GM19463 (cell line): Measurements from ENCODE around the gene GOLGA6A.
"Not testable (repeated sequence)": the region's sequence is repeated elsewhere in the genome, so short reads cannot be mapped to it uniquely, and the experiment has no call there.

Source experiments
- ATAC-seq: cut with Tn5 transposase; IDR thresholded peaks from one replicate; pipeline ENCODE4 v1.9.1; 2021; ENCODE audit warnings: mild to moderate bottlenecking, moderate library complexity; ENCODE audit not compliant: unreplicated experiment

The GOLGA6A gene

DNA sequence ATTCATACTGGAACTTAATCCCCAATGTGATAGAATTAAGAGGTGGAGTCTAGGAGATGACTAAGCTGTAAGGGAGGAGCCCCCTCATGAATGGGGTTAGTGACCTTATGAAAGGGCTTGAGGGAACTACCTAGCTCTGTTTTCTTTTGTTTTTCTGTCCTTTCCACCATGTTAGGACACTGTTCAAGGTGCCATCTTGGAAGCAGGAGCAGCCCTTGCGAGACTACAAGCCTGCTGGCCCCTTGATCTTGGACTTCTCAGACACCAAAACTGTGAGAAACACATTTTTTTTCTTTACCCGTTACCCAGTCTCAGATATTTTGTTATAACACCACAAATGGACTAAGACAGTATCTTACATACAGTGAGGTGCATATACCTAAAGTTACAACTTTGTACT lies 26.5 kb downstream of the GOLGA6A start:
- no peak for ATAC-seq

DNA sequence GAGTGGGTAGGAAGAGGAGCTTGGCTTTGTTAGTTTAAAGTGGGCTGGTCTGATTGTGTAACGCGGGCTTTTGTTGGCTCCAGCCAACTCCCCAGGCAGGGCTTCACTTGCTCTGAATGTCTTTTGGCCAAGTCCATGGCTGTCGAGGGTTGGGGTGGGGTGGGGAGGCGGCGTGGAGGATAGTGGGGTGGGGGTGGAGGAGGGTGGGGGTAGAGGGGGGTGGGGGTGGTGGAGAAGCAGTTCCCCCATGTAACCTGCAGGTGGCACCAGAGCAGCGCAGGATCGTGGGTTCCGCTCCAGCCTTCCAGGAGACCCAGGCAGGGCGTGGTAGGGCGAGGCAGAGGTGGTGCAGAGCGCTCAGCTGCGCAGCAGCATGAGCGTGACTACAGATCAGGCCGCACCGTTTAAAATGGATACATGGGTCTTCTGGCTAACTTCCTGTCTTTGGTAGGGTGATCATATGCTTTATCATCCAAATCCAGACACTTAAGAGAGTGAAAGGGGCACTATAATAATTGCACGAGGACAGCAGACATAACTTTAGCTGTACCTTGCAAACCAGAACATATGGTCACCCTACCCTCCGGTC lies 28.3 kb downstream of the GOLGA6A start:
- no peak for ATAC-seq

DNA sequence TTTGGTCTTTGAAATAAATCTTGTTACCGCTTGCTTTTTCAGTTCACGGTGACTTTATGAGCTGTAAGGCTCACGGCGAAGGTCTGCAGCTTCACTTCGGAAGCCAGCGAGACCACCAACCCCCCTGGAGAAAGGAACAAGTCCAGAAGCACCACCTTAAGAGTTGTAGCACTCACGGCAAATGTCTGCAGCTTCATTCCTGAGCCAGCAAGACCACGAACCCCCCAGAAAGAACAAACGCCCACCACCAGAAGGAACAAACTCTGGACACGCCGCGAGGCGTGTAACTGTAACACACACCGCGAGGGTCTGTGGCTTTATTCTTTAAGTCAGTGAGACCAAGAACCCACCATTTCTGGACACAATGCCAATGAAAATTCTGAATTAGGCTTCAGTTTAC lies 28.8 kb downstream of the GOLGA6A start:
- ATAC-seq = no peak

DNA sequence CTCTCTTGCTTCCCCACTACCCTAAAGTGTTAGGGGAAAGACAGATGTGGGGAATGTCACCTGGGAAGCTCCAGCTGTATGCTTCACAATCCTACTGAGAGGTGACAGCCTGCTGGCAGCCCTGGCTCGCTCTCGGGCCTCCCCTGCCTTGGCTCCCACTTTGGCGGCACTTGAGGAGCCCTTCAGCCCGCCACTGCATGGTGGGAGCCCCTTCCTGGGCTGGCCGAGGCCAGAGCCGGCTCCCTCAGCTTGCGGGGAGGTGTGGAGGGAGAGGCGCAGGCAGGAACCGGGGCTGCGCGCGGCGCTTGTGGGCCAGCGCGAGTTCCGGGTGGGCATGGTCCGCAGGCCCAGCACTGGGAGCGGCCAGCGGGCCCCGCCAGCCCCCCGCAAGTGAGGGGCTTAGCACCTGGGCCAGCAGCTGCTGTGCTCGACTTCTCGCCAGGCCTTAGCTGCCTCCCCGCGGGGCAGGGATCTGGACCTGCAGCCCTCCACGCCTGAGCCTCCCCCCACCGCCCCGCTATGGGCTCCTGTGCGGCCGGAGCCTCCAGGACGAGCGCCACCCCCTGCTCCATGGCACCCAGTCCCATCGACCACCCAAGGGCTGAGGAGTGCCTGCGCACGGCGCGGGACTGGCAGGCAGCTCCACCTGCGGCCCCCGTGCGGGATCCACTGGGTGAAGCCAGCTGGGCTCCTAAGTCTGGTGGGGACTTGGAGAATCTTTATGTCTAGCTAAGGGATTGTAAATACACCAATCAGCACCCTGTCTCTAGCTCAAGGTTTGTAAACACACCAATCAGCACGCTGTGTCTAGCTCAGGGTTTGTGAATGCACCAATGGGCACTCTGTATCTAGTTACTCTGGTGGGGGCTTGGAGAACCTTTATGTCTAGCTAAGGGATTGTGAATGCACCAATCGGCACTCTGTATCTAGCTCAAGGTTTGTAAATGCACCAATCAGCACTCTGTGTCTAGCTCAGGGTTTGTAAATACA lies 29.8 kb downstream of the GOLGA6A start:
- not testable (repeated sequence) for ATAC-seq

DNA sequence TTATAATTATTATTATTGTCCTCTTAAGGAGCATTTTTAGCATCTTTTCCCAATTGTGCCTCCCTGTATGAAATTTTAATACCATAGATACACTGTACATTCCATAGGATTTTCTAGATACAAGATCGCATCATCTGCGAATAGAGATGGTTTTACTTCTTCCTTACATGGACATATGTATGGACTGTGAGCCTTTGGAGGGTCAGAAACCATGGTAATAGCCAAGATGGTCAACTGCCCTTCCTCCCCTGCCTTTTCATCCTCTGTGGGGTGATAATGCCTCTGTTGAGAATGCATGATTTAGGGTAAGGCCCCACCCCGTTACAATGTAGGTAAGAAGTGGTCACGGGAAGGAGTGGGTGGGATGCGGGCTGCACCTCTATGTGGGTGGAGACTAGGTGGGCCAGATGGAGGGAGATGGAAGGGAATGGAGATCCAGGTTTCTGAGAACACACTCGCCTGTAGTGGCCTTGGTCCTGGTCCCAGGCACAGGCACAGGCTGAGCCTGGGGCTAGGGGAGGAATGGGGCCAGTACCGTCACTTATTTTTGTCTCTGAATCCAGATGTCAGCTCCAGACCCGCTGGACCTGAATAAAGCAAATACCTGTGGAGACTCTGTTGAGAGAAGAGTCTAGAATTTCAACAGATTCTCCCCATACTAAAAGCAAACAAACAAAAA lies 31.7 kb downstream of the GOLGA6A start:
- ATAC-seq = no peak

DNA sequence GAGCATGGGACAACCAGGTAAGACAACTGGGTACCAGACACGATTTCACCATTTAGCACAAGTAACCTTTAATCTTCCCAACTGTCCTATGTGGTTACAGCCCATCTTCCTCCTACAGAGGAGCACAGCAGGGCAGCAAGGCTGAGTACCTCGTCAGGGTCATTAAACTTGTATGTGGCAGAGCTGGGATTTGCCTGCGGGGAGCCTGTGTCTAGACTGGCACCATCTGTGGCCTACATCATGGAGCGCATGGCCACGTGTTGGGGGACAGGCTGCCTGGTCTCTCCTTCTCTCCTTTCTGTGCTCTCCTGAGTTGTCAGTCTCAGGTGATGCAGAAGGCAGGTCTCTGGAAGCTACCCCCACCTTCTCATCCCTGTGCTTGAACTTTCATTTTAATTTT lies 32.2 kb downstream of the GOLGA6A start:
- ATAC-seq = no peak

DNA sequence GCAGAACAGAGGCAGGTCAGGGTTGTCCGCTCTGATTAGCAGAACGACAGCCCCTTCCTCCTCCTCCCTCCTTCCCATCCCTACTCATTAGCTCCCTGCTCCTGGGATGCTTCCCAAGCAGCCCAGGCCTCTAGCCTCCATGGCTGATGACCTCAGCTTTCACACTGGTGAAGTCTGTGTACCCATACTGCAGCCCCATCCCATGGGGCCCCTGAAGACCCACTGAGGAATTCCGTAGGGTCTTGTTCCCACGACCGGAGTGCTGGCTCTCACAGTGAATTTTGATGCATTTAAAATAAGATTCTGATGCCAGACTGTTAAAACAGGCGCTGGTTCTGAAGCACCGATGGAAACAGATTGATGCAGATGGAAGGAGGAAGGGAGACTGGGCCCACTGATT lies 36.1 kb downstream of the GOLGA6A start:
- ATAC-seq = no peak

DNA sequence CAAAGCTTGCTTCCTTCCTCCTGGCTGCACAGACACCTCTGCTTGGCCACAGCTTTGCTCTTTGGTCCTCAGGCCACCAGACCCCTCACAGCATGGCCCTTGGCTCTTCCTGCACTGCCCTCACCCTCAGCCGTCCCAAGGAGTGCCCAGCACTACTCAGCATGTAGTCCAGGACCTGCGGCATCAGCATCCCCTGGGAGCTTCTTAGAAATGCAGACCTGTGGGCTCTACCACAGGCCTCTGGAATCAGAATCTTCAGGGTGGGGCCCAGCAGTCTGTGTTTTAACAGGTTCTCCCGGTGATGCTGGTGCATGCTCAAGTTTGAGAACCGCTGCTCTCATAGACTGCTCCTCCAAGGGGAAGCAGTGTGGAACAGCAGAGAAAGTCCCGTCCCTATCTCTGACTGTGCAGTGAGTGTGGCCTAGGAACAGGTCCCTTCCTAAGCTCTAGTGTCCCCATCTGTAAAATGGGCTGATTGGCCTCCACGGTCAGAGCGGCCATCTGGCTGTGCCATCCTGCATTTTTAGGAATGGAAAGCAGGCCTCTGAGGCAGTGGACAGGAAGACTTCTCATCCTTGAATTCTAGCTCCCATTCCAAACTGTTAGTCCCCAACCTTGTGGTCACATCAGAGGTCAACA lies 36.6 kb downstream of the GOLGA6A start:
- ATAC-seq = no peak

DNA sequence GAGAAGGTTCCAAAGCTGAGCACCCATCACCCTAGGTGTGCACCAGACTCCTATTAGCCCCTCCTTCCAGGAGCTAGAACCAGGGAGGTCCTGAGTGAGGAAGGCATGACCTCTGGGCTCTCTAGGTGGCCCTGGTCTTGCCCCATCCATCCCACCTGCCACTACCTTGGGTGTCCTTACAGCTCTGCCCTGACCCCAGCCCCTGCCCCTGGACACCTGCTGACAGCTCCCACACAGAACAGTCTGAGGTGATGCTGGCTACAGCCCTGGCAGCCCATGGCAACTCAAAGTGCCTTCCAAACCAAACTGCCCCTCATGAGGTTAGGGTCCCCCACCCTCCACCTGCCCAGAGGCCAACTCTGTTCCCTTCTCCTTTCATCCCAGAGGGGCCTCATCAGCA lies 37.2 kb downstream of the GOLGA6A start:
- ATAC-seq = no peak

DNA sequence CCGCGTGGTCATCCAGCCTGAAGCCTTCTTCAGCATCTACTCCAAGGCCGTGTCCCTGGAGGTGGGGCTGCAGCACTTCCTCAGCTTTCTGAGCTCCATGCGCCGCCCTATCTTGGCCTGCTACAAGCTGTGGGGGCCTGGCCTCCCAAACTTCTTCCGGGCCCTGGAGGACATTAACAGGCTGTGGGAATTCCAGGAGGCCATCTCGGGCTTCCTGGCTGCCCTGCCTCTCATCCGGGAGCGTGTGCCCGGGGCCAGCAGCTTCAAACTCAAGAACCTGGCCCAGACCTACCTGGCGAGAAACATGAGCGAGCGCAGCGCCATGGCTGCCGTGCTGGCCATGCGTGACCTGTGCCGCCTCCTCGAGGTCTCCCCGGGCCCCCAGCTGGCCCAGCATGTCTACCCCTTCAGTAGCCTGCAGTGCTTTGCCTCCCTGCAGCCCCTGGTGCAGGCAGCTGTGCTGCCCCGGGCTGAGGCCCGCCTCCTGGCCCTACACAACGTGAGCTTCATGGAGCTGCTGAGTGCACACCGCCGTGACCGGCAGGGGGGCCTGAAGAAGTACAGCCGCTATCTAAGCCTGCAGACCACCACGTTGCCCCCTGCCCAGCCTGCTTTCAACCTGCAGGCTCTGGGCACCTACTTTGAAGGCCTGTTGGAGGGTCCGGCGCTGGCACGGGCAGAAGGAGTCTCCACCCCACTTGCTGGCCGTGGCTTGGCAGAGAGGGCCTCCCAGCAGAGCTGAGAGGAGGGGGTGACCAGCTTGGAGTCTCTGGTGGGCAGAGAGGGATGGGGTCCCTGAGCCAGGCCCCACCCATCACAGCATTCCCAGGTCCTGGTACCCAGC lies 37.9 kb downstream of the GOLGA6A start:
- ATAC-seq = no peak

DNA sequence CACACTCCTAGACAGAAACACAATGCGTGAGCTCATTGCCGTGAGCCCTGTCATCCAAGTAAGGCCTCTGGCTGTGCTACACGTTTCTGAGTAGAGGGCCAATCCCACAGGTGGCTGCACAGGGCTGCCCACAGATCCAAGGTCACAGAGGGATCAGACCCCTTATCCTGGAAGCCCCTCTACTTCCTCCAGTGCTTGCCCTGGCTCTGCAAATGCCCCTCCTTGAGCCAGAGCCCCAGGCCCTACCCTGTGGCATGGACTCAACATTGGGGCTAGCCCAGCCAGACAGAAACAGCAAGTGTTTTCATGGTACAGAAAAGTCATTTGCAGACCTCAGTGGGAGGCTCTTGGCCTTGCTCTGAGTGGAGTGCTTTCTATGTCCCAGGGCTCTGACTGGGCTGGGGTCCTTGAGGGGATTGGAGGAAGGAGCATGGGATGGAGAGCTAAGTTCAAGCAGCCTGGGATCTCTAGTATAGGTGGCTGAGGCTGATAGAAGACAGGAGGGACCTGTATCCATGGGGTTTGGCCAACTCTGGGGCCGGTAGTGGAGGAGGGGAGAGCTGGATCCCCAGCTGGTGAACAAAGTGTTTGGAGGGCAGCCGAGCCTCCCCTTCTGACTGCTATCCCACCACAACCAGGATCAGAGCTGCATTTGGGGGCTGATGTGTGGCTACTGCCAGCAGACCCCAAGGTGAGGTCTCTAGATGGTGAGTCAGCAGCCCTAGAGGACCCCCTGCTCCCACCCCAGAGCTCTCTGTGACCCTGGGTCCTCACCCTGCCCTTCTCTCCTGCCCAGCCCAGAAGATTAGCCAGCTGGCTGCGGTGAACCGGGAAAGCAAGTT lies 38.7 kb downstream of the GOLGA6A start:
- no peak for ATAC-seq

DNA sequence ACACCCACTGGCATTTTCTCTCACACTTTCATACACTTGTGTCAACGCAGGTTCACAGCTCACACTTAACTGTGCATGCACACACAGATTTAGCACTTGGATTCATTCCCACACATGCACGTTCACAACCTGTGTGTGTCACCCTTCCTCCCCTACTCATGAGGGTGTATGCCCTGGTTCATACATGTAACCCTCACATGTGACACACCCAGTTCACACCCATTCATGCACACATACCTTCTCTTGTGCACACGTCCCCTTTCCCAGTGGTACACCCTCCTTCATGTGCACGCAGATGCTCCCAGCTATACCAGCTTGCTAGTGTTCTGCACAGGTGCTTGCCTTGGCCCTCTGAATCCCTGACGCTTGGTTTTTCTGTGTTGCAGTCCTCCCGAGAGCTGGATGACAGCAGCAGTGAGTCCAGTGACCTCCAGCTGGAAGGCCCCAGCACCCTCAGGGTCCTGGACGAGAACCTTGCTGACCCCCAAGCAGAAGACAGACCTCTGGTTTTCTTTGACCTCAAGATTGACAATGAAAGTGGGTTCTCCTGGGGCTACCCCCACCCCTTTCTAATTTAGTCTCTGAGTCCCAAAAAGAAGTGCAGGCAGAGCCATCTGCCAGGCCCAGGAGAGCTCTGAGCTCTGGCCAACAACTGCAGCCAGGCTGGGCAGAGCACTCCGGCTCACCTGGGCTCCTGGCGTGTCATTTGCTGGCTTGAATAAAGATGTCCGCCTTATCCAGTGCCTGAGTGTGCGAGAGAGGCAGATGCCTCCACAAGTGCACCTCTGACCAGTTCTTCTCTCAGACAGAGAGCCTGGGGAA lies 39.5 kb downstream of the GOLGA6A start:
- ATAC-seq = no peak

DNA sequence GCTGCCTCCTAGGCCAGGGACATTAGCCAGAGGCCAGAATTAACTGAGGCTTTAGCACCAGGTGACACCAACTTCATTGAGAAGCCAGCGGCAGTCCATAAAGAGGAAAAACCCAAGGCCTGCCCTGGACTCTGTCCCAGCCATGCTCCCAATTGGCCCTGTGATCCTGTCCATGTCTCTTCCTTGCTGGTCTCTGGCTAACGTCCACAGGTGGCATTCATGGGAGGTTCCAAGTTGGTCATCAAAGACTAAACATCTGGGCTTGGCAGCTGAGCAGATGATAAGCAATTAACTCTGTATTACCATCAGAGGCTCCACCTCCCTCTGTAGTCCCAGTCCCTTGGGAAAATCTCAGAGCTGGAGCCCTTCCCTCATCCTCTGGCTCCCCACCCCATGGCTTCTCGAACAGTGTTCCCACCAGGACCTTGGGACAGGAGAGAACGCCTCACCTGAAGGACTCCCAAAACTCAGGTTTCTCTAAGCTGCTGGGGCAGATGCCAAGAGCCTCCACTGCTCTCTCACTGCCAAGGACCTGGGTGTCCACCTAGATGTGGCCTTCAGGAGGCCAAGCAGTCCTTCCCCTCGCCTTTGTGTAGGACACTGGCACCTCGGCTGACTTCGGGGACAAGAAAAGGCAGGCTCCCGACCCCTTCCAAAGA lies 40.4 kb downstream of the GOLGA6A start:
- ATAC-seq = no peak

DNA sequence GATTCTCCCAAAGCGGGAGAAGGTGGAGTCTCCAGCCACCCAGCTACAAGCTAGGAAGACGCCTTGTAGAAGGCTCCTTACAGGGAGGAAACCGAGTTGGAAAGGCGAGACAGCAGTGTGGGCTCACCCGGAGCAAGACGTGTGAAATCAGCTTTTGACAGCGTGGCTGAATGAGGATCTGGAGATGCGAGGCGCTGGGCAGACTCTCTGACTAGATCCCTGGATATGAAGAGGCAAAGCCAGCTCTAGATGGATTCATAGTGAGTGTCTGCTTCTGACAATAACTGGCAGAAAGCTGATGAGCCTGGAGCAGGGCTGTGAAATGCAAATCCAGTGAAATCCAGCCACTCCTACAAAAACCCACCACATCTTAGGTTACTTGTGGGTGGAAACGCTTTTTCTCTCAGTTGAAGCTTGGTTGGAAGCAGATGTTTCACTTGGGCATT lies 41.0 kb downstream of the GOLGA6A start:
- no peak for ATAC-seq

DNA sequence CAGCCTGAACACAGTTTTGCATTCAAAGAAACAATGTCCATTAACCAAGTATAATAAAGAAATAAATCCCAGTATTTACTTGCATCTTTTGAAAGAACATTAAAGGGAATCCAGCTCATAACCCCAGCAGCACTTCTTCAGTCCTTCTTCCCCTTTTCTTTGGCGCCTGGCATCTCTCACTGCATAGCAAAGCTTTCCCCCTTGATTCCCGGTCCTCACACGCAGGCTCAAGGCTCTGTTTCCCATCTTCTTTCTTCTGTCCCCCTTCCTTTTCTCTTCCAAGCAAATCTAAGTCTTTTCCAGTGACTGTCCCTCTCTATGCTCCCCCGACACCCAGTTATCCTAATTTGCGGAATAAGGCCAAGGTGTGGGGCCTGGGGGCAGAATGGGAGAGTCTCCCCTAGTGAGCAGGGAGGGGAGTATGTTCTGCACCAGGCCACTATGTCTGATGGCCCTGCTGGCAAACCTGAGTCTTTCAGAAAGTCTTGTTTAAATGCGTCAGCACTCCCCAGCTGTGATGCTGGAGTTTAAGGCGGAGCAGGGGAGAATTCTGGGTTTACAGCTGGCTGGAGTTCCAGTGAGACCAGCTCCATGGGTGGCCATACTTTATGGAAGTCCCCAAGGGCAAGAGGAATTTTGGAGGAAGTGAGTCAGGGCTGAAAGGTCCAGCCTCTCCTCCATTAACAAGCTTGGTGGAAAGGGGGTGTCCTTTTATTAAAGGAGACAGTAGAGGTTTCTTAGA lies 42.1 kb downstream of the GOLGA6A start:
- no peak for ATAC-seq

DNA sequence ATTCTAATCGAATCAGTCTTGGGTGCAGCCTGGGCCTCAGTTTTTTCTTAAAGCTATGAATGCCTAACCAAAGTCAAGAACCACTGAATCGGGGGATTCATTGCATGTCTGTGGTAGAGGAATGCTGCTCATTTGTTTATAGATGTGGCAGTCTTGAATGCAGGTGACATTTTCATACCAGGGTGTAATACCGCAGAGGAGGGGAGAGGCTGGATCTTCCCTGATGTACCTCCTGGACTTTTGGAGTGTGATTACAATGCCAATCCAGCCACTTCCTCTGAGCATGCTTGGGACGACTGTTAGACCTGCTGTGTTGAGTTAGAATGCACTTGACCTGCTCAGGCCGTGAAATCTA lies 42.7 kb downstream of the GOLGA6A start:
- no peak for ATAC-seq
